Gastrocnemius medialis (tissue), 4 donors: ENCODE data around the gene MICB. TPM values are rescaled to one million over a fixed set of nuclear protein-coding genes. Genes with fewer than 3 reads are reported as not detected.

Experiments
- ATAC-seq, 2 donors: fragments of 150-250 bp; one replicate each; pipeline ENCODE4 v1.9.1; 2016
- DNase-seq, 2 donors: peaks; one replicate each; pipeline ENCODE4 v3.0.0-alpha.2; 2019
- H3K27ac ChIP-seq, 4 donors: fragments of 200-600 bp; sonication (generic); 1 replicate in 1 of 4; 2 replicates in 3 of 4; pipeline ENCODE4 v1.5.1; 2016 to 2018; ENCODE audit warnings: mild to moderate bottlenecking in 2 of 4, moderate library complexity in 1 of 4
- H3K27me3 ChIP-seq, 3 donors: fragments of 200-600 bp; sonication (generic) in 2 of 3; 1 replicate in 1 of 3; 2 replicates in 2 of 3; pipeline versions ENCODE4 v1.5.1 to v1.6.0; 2016 to 2019; ENCODE audit warnings: mild to moderate bottlenecking in 1 of 3, moderate library complexity in 1 of 3
- H3K36me3 ChIP-seq, 2 donors: fragments of 200-600 bp; sonication (generic) in 1 of 2; one replicate each; pipeline ENCODE4 v1.5.1; 2017 to 2018
- H3K4me1 ChIP-seq, 2 donors: fragments of 200-600 bp; sonication (generic) in 1 of 2; one replicate each; pipeline ENCODE4 v1.5.1; 2016 to 2017; ENCODE audit warnings: mild to moderate bottlenecking in 2 of 2
- H3K4me3 ChIP-seq, 4 donors: fragments of 200-600 bp; sonication (generic) in 3 of 4; 1 replicate in 1 of 4; 2 replicates in 3 of 4; pipeline ENCODE4 v1.5.1; 2016 to 2019; ENCODE audit warnings: mild to moderate bottlenecking in 2 of 4
- H3K9me3 ChIP-seq, 3 donors: fragments of 200-600 bp; sonication (generic) in 2 of 3; 1 replicate in 1 of 3; 2 replicates in 2 of 3; pipeline ENCODE4 v1.5.1; 2016 to 2019
- CTCF ChIP-seq, 5 experiments: fragments of 450-650 bp in 3 of 5; fragments of 200-600 bp in 2 of 5; sonication (generic) in 2 of 5; IDR thresholded peaks in 4 of 5; conservative IDR thresholded peaks in 1 of 5; 1 replicate in 4 of 5; 2 replicates in 1 of 5; pipeline ENCODE4 v1.5.1; 2016 to 2019; ENCODE audit warnings: antibody characterized with exemption in 5 of 5, mild to moderate bottlenecking in 3 of 5, moderate library complexity in 3 of 5
- POLR2A ChIP-seq, 2 donors: fragments of 450-650 bp; IDR thresholded peaks; one replicate each; pipeline ENCODE4 v1.6.1; 2017; ENCODE audit warnings: antibody characterized with exemption in 2 of 2, mild to moderate bottlenecking in 2 of 2, moderate library complexity in 2 of 2
- in situ Hi-C, 4 donors: fragments of 200-750 bp; cut with MboI; loops; one replicate each; pipeline versions ENCODE4 v1.15.0 to v1.8.0; 2017; ENCODE audit warnings: low sequenced_read_pairs in 4 of 4
- intact Hi-C: fragments of 100-400 bp; cut with DNase I; formaldehyde crosslinking; loops from one replicate; pipeline ENCODE4 v1.15.1; 2023; ENCODE audit warnings: low total_unique reads
- total RNA-seq, 4 donors: library from RNA; depleted of rRNA; stranded (reverse); fragments of >200 nt; gene quantifications; one replicate each; pipeline versions ENCODE4 v1.1.0 to v1.2.3, GENCODE V29; 2016

The MICB gene
- total RNA-seq, 4 donors from 2014 or later, result 0.20 to 1.2 (median 0.50) TPM

GRCh38 chr6:31467151-31467550 lies 30.8 kb upstream of the MICB start:
- peaks cover 3% of the 10 kb centered on the region in 2 donors for H3K4me1 ChIP-seq
- TF ChIP-seq CTCF (IDR thresholded peaks at IDR 0.05 in 4 of 5, conservative IDR thresholded peaks at IDR 0.05 in 1 of 5), result no peak
- TF ChIP-seq POLR2A (IDR thresholded peaks at IDR 0.05), result no peak
- H3K36me3 ChIP-seq, result no peaks in the 10 kb centered on the region
- H3K4me3 ChIP-seq, result no peak overlapping the region
- H3K9me3 ChIP-seq, result no peaks in the 10 kb centered on the region
- in situ Hi-C loops (no loop called here), intact Hi-C loops (no loop called here)
- DNase-seq, result no peak
- no peak for ATAC-seq
- H3K27me3 ChIP-seq, result no peaks in the 10 kb centered on the region
- no peak overlapping the region for H3K27ac ChIP-seq

- H3K27ac ChIP-seq, result no peak overlapping the region
- peaks cover 0 to 3% of the 10 kb centered on the region in 2 donors for H3K4me1 ChIP-seq
- no peaks in the 10 kb centered on the region for H3K9me3 ChIP-seq
- H3K27me3 ChIP-seq, result no peaks in the 10 kb centered on the region
- DNase-seq (no peak), ATAC-seq (no peak)
- intact Hi-C loops (no loop called here), in situ Hi-C loops (no loop called here)
- no peaks in the 10 kb centered on the region for H3K36me3 ChIP-seq
- H3K4me3 ChIP-seq, result no peak overlapping the region
- no peak for TF ChIP-seq POLR2A (IDR thresholded peaks at IDR 0.05)
- TF ChIP-seq CTCF (IDR thresholded peaks at IDR 0.05 in 4 of 5, conservative IDR thresholded peaks at IDR 0.05 in 1 of 5), result no peak
Measured at GRCh38 chr6:31468311-31468710, 29.6 kb upstream of the MICB start.

- H3K4me3 ChIP-seq, result no peak overlapping the region
- H3K27me3 ChIP-seq, result no peaks in the 10 kb centered on the region
- no peaks in the 10 kb centered on the region for H3K4me1 ChIP-seq
- intact Hi-C loops, result no loop called here
- H3K36me3 ChIP-seq, result no peaks in the 10 kb centered on the region
- no peak overlapping the region for H3K27ac ChIP-seq
- in situ Hi-C loops, result no loop called here
- no peak for ATAC-seq
- DNase-seq, result no peak
- TF ChIP-seq CTCF (IDR thresholded peaks at IDR 0.05 in 4 of 5, conservative IDR thresholded peaks at IDR 0.05 in 1 of 5), result no peak
- TF ChIP-seq POLR2A (IDR thresholded peaks at IDR 0.05), result no peak
- H3K9me3 ChIP-seq, result no peaks in the 10 kb centered on the region
Measured at GRCh38 chr6:31470801-31471200, 27.1 kb upstream of the MICB start.

- Histone ChIP-seq H3K36me3 (no peaks in the 10 kb centered on the region), H3K27ac (no peak overlapping the region), H3K4me3 (no peak overlapping the region), H3K9me3 (no peaks in the 10 kb centered on the region), H3K27me3 (no peaks in the 10 kb centered on the region), H3K4me1 (no peaks in the 10 kb centered on the region)
- ATAC-seq (no peak), DNase-seq (no peak)
- intact Hi-C loops, result no loop called here
- no peak for TF ChIP-seq CTCF (IDR thresholded peaks at IDR 0.05 in 4 of 5, conservative IDR thresholded peaks at IDR 0.05 in 1 of 5)
- TF ChIP-seq POLR2A (IDR thresholded peaks at IDR 0.05), result no peak
- in situ Hi-C loops, result no loop called here
Measured at GRCh38 chr6:31471711-31472110, 26.2 kb upstream of the MICB start.

GRCh38 chr6:31472259-31472658 lies 25.7 kb upstream of the MICB start:
- no peaks in the 10 kb centered on the region for H3K4me1 ChIP-seq

More at GRCh38 chr6:31472259-31472658, 25.7 kb upstream of the MICB start:
- DNase-seq (no peak), ATAC-seq (no peak)
- intact Hi-C loops, result no loop called here
- no peaks in the 10 kb centered on the region for H3K27me3 ChIP-seq
- H3K4me3 ChIP-seq, result no peak overlapping the region
- no peaks in the 10 kb centered on the region for H3K36me3 ChIP-seq
- H3K9me3 ChIP-seq, result no peaks in the 10 kb centered on the region
- TF ChIP-seq CTCF (IDR thresholded peaks at IDR 0.05 in 4 of 5, conservative IDR thresholded peaks at IDR 0.05 in 1 of 5) (no peak), POLR2A (IDR thresholded peaks at IDR 0.05) (no peak)
- in situ Hi-C loops, result no loop called here
- H3K27ac ChIP-seq, result no peak overlapping the region
